GM19043 (cell line): ENCODE measurements around the gene CDCA4.
"Not testable (repeated sequence)": the region's sequence is repeated elsewhere in the genome, so short reads cannot be mapped to it uniquely, and the experiment has no call there.

Experiments used
- ATAC-seq: cut with Tn5 transposase; IDR thresholded peaks from one replicate; pipeline ENCODE4 v1.9.1; 2021; ENCODE audit warnings: low read depth; ENCODE audit not compliant: unreplicated experiment

CDCA4 gene

DNA sequence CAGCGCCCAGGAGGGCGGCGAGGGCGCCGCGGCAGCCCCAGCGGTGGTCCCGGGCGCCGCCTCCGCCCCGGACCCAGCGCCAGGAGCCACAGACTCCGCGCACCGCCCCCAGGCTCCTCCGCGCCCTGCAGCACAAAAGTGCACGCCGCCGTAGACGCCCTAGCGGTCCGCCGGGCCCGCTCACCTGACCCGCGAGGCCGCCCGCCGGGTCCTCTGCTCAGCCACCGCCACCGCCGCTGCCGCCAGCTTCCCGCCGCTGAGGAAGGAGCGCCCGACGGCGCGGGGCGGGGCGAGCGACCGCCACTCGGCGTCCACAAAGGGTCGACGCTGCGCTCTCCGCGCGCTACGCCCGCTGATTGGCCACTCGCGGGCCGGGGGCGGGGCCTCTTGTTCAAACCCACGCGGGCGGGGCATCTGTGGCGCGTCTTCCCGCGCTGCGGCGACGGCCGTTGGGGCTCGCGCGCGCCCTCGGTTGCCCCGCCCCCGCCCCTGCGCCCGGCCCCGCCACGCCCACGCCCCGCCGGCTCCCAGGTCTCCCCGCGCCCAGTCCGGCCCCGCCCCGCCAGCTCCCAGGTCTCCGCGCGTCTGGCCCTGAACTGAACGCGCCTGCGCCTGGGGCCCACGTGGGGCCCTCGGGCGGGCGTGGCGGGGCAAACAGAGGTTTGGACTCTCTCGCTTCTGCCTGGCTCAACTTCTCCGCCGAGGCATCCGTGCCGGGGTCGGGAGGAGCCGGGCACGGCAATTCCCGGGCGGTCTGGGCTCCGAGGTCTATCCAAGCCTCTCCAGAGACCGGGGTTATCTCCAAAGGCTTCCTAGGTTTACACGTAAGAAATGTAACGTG is at the start of gene CDCA4:
TSS of gene CDCA4 (minus strand) at position 269 of the 841 bp plus-strand sequence. CDS start 9,154 bp downstream, outside the sequence.
- peak; percentile 55 for ATAC-seq

DNA sequence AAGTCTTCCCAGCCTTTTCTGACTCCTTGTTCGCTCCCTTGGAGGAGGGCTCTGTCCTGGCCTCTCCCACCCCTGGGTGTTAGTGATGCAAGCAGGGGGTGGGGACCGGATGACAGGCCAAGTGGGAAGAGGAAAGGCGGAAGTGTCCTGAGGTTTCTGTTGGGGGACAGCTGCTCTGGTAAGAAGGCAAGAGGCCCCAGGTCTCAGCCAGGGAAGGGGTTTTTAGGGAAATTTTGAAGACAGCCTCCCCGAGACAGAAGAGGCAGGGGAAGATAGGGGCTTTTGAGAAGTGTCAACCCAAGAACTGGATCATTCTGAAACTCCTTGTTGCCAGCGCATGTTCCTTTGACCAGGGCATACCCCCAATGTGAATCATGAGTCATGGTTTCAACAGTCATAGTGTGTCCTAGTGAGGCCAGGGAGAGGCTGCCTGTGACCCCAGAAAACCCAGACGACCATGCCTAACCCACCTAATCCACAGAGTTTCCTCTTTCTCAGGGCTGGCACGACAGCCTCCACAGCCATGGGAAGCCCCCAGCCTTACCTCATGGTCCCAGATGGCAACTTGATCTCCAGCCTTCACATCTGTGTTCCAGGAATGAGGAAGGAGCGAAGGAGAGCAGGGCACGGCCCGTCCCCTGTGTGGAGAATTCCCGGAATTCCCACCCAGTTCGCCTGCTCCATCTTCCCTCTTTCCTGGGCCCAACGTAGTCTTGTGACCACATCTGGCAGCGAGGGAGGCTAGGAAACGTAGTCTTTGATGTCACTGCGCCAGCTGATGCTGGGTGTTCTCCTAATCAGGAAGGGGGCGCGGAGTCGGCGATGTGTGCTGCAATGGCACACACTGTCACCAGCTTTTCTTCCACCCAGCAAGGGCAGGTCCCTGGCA is 49.2 kb upstream of the CDCA4 start:
- ATAC-seq = peak; percentile 46

DNA sequence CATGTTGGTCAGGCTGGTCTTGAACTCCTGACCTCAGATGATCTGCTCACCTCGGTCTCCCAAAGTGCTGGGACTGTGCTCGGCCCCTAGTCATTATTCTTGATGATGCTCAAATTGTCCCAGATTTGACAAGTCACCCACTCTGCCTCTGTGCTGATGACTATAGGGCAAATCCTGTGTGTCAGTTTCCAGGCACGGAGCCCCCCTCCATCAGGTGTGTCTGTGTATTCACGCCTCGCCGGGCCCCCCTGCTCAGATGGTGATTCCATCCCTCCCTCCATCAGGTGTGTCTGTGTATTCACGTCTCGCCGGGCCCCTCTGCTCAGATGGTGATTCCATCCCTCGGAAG is 48.6 kb upstream of the CDCA4 start:
- ATAC-seq = no peak

DNA sequence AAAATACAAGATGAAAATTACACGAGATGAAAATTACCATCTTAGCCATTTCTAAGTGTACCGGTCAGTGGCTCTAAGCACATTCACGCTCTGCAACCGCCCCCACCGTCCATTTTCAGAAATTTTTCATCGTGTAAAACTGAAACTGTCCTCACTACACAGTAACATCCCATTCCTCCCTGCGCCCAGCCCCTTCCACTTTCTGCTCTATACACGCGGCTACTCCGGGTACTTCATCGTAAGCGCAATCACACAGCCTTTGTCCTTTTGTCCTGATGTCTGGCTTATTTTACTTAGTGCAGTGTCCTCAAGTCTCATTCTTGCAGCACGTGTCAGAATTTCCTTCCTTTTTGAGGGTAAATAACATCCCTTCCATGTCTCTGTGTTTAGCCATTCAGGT is 47.9 kb upstream of the CDCA4 start:
- ATAC-seq = no peak

DNA sequence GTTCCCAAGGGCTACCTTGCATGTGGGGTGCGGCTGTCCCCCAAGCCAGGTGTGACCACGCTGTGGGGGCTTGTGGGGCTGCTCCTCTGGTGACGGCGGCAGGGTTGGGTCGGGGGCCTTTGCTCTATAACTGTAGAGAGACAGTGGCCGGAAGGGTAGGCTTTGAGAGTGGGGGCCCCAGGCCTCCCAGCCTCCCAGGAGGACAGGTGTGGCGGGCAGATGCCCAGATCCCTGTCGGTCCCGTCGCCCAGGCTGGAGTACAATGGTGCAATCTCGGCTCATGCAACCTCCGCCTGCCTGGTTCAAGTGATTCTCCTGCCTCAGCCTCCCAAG is 47.1 kb upstream of the CDCA4 start:
- ATAC-seq = no peak

DNA sequence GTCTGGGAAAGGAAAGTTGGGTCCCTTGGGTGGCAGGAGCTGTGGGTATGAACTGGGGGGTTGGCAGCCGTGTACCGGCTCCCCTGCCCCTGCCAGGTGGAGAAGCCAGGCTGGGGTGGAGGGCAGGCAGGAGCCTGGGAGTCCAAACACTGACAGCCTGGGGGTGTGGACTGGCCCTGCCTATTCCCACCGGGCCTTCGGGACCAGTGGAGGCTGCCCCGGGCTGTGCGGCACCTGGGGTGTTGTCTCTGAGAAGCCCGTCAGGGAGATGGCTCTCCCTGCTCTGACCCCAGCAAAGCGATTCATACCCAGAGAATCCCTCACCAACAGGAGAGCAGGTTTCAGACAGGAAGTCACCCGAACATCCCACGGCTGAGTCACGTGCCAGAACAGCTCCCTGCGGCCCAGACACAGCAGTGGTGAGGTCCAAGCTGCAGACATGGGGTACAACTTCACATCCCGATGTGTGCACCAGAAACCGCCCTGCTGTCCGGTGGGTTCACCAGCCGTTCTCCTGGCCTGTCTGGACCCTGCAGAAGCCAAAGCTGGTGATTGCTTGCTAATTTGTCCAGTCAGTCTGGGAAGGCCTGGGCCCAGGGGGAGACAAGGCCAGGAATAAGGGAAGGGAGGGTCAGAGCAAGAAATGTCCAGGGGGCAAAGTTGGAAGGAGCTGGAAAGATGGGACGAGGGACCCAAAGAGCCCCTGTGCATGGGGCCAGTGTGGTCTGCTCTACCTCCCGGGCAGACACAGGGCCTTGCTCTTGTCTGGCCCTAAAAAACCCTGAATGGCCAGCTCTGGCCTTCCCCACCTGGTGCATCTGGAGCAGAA is 46.5 kb upstream of the CDCA4 start:
- no peak for ATAC-seq

DNA sequence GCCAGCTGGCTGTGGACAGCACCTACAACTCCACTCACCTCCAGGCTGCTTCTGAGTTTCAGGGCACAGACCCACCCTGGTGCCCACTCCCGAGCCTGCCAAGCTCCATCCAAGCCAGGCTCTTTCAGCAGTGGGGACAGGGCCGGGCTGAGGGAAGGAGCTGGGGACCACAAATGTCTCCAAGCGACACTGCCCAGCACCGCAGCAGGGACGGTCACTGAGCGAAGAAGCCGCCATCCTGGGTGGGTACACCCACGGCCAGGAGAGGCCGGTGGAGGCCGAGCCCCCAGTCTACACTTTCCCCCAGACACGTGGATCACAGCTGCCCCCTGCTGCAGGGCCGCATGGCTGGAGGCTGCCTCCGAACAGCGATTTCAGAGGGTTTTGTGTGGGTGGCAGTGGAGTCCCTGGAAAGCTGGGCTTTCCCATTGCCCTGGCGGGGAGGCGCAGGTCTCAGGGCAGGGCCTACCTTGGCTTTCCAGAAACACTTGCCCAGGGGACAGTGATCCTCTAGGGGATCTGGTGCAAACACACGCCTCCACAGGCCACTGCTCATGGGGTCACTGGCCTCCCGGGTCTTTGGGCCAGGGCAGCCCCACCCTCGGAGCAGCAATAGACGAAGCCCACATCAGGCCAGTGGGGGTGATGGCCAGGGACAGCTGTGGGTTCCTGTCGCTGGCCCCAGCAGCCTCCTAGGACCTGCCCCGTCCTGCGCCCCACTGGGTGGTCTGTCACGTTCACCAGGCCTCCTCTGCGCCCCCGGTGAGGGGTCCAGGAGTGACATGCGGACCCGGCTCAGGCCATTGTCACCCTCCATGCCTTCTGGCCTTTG is 45.6 kb upstream of the CDCA4 start:
- ATAC-seq = no peak

DNA sequence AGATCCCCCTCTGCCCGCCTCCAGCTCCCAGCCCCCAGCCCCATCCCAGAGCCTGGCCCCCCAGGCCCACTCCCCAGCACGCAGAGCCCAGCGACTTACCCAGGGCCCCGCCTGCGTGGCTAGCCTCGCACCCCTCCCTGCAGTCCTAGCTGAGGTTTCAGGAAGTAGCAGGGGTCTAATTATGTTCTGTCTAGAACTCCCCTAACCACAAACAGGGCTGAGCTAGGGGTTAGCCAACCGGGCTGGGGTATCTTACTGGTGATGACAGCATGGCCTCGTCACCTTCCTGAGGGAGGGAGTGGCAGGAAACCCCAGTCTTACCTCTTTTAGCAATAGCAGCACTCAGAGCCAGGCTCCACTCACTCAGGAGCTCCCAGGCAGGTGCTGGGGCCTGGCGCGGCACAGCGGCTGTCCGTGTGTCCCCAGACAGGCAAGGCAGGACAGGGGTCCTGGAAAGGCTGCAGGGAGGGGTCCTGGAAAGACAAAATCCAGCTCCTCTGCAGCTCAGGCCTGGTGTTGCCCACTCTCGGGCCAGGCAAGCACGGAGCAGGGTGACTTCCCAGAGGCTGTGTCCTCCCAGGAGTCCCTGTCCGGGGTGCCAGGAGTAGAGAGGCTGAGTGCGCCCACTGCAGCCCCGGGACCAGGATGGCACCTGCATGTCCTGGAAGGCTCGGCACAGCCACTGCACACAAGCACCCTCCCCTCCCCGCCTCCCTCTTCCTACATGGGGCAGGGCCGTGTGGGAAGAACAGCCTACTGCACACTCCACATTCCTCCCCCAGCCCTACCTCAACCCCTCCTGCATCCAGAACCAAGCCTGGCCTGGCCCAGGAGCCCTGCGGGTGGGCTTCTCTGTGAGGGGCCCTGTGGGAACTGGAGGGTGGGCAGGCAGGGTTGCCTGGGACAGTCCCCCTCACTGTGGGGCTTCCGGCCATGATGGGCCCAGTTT is 44.7 kb upstream of the CDCA4 start, which contains the start of gene GPR132:
TSS of gene GPR132 (minus strand) at position 151 of the 949 bp plus-strand sequence. CDS start 10,010 bp downstream, outside the sequence.
- peak; percentile 51 for ATAC-seq

DNA sequence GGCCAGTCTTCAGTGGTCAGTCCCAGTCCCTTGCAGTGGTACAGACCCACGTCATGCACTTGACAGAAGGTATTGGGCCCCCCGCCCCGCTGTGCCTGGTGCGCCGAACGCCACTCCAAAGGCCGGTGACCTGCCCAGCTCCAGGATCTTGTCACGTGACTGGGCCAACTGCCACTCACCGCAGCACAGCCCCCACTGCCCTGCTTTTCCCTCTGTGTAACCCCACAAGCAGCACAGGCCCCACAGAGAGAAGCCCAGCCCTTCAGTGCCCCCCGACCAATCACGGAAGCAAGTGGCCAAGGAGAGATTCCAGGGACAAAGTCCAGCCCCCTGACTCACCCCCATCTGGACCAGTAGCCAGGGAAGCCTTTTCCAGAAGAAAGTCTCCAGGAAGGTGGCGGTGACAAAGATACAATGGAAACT is 43.8 kb upstream of the CDCA4 start:
- ATAC-seq = no peak

DNA sequence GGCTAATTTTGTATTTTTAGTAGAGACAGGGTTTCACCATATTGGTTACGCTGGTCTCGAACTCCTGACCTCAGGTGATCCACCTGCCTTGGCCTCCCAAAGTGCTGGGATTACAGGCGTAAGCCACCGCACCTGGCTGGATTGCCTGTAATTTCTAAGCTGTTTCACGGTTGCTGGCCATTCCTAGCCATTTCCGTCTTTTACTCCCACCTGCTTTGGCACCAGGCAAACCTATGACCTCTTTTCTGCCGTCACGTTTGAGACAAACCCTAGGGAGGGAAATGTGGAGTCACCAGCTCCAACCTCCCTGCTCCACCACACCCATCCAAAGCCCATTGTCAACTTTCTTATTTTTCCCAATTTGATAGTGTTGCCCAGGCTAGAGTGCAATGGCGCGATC is 43.1 kb upstream of the CDCA4 start:
- no peak for ATAC-seq

DNA sequence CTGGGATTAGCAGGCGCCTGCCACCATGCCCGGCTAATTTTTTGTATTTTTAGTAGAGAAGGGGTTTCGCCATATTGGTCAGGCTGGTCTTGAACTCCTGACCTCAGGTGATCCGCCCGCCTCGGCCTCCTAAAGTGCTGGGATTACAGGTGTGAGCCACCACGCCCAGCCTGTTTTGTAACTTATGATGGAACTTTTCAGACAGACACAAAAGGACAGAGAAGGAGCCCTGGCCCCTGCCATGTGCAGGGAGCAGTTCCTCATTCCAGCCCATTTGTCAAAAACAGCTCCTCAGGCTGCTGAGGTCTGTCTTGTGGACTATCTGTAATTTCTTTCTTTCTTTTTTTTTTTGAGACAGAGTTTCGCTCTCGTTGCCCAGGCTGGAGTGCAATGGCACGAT is 42.6 kb upstream of the CDCA4 start:
- ATAC-seq = not testable (repeated sequence)

DNA sequence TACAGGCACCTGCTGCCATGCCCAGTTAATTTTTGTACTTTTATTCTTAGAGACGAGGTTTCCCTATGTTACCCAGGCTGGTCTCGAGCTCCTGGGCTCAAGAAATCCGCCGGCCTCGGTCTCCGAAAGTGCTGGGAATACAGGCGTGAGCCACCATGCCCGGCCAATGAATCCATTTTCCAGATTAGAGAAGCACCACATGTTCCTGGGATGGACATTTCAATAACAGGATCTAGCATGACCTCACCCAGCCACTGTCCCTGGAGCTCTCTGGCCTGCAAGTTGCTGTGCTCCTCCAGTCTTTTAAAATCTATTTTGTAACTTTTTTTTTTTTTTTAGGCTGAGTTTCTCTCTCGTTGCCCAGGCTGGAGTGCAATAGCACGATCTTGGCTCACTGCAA is 42.2 kb upstream of the CDCA4 start:
- no peak for ATAC-seq

DNA sequence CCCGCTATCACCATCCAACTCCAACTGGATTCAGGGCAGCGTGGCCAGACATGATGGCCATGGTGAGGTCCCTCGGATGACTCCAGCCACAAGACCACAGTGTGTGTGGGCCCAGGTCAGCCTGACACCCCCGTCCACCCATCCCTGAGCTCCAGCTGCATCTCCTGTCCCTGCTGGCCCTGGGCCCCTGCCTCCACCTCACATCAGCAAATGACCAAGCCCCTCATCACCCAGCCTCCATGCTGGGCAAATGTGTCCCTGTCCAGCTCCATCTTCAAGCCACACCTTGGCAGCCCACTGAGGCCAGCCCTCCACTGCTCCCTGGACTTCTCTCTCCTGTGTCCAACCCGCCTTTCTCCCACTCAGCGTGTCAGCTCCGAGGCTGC is 41.2 kb upstream of the CDCA4 start:
- ATAC-seq = no peak

DNA sequence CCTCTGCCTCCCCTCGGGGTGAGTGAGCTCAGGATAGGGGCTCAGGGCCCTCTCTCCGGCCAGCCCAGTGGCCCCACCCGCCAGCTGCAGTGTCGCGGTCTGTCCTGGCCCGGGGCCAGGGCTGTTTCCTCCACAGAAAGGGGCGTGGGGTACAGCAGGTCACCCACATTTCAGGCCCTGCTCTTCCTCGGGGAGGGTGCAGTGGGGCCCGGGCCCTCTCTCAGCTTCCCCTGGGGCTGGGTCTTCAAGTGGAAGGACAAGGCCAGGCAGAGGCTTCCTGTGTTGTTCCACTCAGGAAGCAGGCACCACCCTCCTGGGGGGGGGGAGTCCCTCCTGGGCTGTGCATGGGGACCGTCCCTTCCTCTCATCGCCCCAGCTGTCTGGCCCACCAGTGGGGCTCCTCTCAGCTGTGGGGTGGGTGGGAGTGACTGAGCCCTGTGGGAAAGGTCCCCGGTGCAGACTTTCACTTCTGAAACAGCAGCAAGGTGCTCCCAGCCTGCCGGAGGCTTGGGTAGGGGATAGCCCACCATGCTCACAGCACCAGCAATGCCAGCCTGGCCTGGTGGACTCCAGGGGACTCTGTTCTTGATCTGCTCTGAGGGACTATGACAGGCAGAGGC is 40.7 kb upstream of the CDCA4 start:
- peak; percentile 34 for ATAC-seq

DNA sequence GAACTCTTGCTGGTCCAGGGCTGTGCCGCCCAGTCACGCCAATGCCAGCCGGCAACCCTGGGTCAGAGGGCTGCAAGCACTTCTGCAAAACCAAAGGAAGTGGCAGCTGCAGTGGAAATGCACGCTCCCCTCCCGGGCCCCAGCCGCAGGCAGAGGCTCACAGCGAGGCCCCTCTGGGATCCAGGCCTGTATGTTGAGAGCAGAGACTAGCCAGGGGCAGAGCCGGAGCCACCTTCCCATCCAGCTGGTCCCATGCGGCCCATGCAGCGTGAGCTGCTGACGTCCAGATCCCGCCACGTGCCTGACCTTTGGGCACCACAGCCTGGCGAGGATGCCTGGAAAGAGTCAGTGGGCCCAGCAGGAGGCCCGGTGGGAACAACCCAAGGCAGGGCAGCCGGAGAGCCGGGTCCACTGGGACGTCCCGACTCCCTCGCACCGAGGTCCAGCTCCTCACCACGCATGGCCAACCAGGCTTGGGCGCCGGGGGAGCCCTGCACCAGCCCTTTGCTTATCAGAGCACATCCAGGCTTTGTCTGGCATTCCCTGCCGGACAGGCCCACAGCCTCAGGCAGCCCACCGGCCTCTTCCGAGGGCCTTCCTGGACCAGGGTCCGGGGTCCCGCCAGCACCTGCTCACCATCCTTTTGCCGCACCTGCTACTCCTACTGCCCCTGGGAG is 40.0 kb upstream of the CDCA4 start:
- ATAC-seq = no peak

DNA sequence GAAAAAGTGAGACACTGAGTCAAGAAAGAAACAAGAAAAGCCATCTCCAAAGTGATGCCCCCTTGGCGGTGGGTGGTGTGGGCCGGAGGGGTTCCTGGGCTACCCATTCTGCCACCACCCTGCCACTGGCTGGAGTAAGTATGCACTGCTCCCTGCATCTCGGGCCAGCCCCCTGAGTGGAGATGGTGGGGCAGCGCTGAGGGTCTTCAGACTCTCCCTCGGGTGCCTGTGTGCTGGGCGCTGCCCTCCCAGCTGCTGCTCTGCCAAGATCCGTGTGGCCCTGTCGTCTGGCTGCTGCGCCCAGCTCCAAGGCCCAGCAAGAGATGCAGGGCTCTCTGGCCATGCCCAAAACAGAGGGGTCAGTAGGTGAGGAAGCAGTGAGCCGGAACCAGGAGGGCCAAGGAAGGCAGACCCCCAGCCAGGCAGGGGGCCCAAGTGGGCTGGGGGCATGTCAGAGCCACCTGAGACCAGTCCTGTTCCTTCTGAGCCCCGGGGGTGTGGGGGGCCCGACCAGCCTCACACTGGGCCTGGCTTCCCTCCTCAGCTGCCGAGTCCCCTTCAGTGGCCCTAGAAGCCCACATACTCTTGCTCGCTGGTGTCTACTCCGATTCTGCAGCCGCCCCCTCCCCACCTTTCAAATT is 39.2 kb upstream of the CDCA4 start:
- no peak for ATAC-seq
